ENCODE measurements around the gene MAP3K13.

DNA sequence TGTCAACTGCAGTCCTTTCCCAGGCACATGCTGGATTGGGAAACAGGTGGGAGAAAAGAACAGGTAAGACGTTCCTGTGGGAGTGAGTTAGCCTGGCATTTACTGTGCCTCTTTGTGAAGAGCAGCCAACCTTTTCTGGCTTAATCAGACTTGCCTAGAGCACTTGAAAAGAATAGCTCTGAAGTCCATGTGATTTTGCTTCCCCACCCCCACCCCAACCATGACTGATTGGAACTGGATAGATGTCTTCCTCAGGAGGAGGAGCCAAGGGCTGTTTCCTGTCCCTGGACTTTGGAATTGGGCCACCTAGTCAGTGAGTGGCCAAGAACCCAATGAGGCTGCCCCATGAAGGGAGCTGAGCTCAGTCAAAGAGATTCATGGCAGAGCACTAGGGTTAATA is 140.6 kb downstream of the MAP3K13 start:
- TF ChIP-seq, protein P1, sequence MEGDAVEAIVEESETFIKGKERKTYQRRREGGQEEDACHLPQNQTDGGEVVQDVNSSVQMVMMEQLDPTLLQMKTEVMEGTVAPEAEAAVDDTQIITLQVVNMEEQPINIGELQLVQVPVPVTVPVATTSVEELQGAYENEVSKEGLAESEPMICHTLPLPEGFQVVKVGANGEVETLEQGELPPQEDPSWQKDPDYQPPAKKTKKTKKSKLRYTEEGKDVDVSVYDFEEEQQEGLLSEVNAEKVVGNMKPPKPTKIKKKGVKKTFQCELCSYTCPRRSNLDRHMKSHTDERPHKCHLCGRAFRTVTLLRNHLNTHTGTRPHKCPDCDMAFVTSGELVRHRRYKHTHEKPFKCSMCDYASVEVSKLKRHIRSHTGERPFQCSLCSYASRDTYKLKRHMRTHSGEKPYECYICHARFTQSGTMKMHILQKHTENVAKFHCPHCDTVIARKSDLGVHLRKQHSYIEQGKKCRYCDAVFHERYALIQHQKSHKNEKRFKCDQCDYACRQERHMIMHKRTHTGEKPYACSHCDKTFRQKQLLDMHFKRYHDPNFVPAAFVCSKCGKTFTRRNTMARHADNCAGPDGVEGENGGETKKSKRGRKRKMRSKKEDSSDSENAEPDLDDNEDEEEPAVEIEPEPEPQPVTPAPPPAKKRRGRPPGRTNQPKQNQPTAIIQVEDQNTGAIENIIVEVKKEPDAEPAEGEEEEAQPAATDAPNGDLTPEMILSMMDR (IDR thresholded peaks at IDR 0.05), result no peak
- no peak for TF ChIP-seq POLR2A (IDR thresholded peaks at IDR 0.05)

All from uterus (tissue), 2 donors.